HEK293 (cell line): Measurements from ENCODE around the gene AXIN1.

Experiments used
- CTCF ChIA-PET: fragments of 350-600 bp; formaldehyde crosslinking; extraction: SDS; loops from one replicate; lab custom pipeline; 2021; ENCODE audit warnings: antibody characterized with exemption; lab: Yijun Ruan, JAX
- POLR2A ChIA-PET: fragments of 300-600 bp; formaldehyde crosslinking; extraction: SDS; loops from one replicate; lab custom pipeline; 2020; ENCODE audit warnings: antibody characterized with exemption, inconsistent platforms; lab: Yijun Ruan, JAX
- H3K27ac ChIP-seq: fragments of 200-500 bp; sonication (Bioruptor generic); 2 replicates; pipeline ENCODE4 v1.5.1; 2014; ENCODE audit warnings: low read depth, low read length, control low read depth, inconsistent platforms; ENCODE audit errors: extremely low read depth
- H3K36me3 ChIP-seq, 2 experiments: fragments of 200-500 bp in 1 of 2; sonication (Bioruptor generic) in 1 of 2; 1 replicate in 1 of 2; 2 replicates in 1 of 2; pipeline ENCODE4 v1.5.1; 2014 to 2017; ENCODE audit warnings: inconsistent platforms in 2 of 2, low read length in 2 of 2; ENCODE audit not compliant: control insufficient read depth in 2 of 2, insufficient read depth in 1 of 2
- H3K4me1 ChIP-seq: fragments of 200-500 bp; sonication (Bioruptor generic); 2 replicates; pipeline ENCODE4 v1.5.1; 2014; ENCODE audit warnings: mild to moderate bottlenecking, low read length, inconsistent platforms; ENCODE audit not compliant: control insufficient read depth, insufficient read depth
- H3K4me3 ChIP-seq: 2 replicates; pipeline ENCODE4 v1.5.1; 2011; ENCODE audit warnings: low read depth, mild to moderate bottlenecking, control low read depth, low read length, moderate library complexity
- H3K9me3 ChIP-seq: fragments of 200-500 bp; sonication (Bioruptor generic); 2 replicates; pipeline ENCODE4 v1.5.1; 2014; ENCODE audit warnings: low read depth, low read length, inconsistent platforms; ENCODE audit not compliant: control insufficient read depth, insufficient read depth
- KLF10 ChIP-seq: fragments of 450-650 bp; IDR thresholded peaks from 2 replicates; pipeline ENCODE4 v1.5.1; 2018; ENCODE audit warnings: missing biosample characterization, mild to moderate bottlenecking, missing genetic modification characterization
- MZF1 ChIP-seq: fragments of 450-650 bp; formaldehyde crosslinking; IDR thresholded peaks from 2 replicates; pipeline ENCODE4 v1.5.1; 2017; ENCODE audit warnings: missing biosample characterization, missing genetic modification characterization, borderline replicate concordance
- PRDM1 ChIP-seq: fragments of 450-650 bp; formaldehyde crosslinking; IDR thresholded peaks from 2 replicates; pipeline ENCODE4; 2016; ENCODE audit warnings: missing biosample characterization, missing genetic modification characterization
- SALL2 ChIP-seq: fragments of 450-650 bp; formaldehyde crosslinking; IDR thresholded peaks from 2 replicates; pipeline ENCODE4 v1.5.0; 2017; ENCODE audit warnings: missing biosample characterization, mild to moderate bottlenecking, missing genetic modification characterization, borderline replicate concordance
- SCRT2 ChIP-seq: fragments of 450-650 bp; formaldehyde crosslinking; IDR thresholded peaks from 2 replicates; pipeline ENCODE4 v1.5.1; 2016; ENCODE audit warnings: missing biosample characterization, missing genetic modification characterization
- SETDB1 ChIP-seq: IDR thresholded peaks from one replicate; pipeline ENCODE4 v1.6.1; 2017; ENCODE audit warnings: mild to moderate bottlenecking, low read length, moderate library complexity, mixed read lengths; ENCODE audit not compliant: insufficient read length
- YY2 ChIP-seq: fragments of 450-650 bp; formaldehyde crosslinking; IDR thresholded peaks from 2 replicates; pipeline ENCODE4 v1.5.1; 2016; ENCODE audit warnings: missing biosample characterization, missing genetic modification characterization
- ZEB2 ChIP-seq: fragments of 450-650 bp; formaldehyde crosslinking; IDR thresholded peaks from 2 replicates; pipeline ENCODE4 v1.5.1; 2016; ENCODE audit warnings: missing biosample characterization, missing genetic modification characterization
- ZNF121 ChIP-seq: fragments of 450-650 bp; formaldehyde crosslinking; IDR thresholded peaks from 2 replicates; pipeline ENCODE4 v1.5.1; 2016; ENCODE audit warnings: missing biosample characterization, missing genetic modification characterization
- ZNF2 ChIP-seq: fragments of 450-650 bp; formaldehyde crosslinking; IDR thresholded peaks from 2 replicates; pipeline ENCODE4 v1.5.1; 2016; ENCODE audit warnings: missing biosample characterization, missing genetic modification characterization
- ZNF211 ChIP-seq: fragments of 450-650 bp; formaldehyde crosslinking; IDR thresholded peaks from 2 replicates; pipeline ENCODE4 v1.5.1; 2016; ENCODE audit warnings: low read depth, missing biosample characterization, missing genetic modification characterization
- ZNF324 ChIP-seq: fragments of 450-650 bp; formaldehyde crosslinking; IDR thresholded peaks from 2 replicates; pipeline ENCODE4 v1.5.1; 2016; ENCODE audit warnings: missing biosample characterization, missing genetic modification characterization
- ZNF335 ChIP-seq: fragments of 450-650 bp; formaldehyde crosslinking; conservative IDR thresholded peaks from 2 replicates; pipeline ENCODE4 v1.5.1; 2016; ENCODE audit warnings: missing biosample characterization, missing genetic modification characterization
- ZNF37A ChIP-seq: fragments of 450-650 bp; IDR thresholded peaks from 2 replicates; pipeline ENCODE4 v1.5.1; 2018; ENCODE audit warnings: missing biosample characterization, missing genetic modification characterization
- ZNF391 ChIP-seq: fragments of 450-650 bp; formaldehyde crosslinking; IDR thresholded peaks from 2 replicates; pipeline ENCODE4 v1.5.1; 2016; ENCODE audit warnings: low read depth, missing biosample characterization, missing genetic modification characterization, borderline replicate concordance
- ZNF404 ChIP-seq: fragments of 450-650 bp; formaldehyde crosslinking; IDR thresholded peaks from 2 replicates; pipeline ENCODE4 v1.5.1; 2017; ENCODE audit warnings: missing biosample characterization, missing genetic modification characterization
- ZNF514 ChIP-seq: fragments of 450-650 bp; formaldehyde crosslinking; IDR thresholded peaks from 2 replicates; pipeline ENCODE4 v1.5.1; 2016; ENCODE audit warnings: missing biosample characterization, missing genetic modification characterization
- ZNF558 ChIP-seq: fragments of 450-650 bp; formaldehyde crosslinking; IDR thresholded peaks from 2 replicates; pipeline ENCODE4 v1.5.1; 2016; ENCODE audit warnings: missing biosample characterization, missing genetic modification characterization
- ZNF560 ChIP-seq: fragments of 450-650 bp; formaldehyde crosslinking; IDR thresholded peaks from 2 replicates; pipeline ENCODE4 v1.5.1; 2017; ENCODE audit warnings: missing biosample characterization, missing genetic modification characterization, borderline replicate concordance
- ZNF585B ChIP-seq: fragments of 450-650 bp; formaldehyde crosslinking; IDR thresholded peaks from 2 replicates; pipeline ENCODE4 v1.5.1; 2016; ENCODE audit warnings: missing biosample characterization, missing genetic modification characterization
- ZNF600 ChIP-seq: fragments of 450-650 bp; formaldehyde crosslinking; IDR thresholded peaks from 2 replicates; pipeline ENCODE4 v1.5.1; 2016; ENCODE audit warnings: missing biosample characterization, missing genetic modification characterization
- ZNF610 ChIP-seq: fragments of 450-650 bp; formaldehyde crosslinking; IDR thresholded peaks from 2 replicates; pipeline ENCODE4 v1.5.1; 2016; ENCODE audit warnings: missing biosample characterization, missing genetic modification characterization, borderline replicate concordance
- ZNF629 ChIP-seq: fragments of 450-650 bp; formaldehyde crosslinking; IDR thresholded peaks from 2 replicates; pipeline ENCODE4 v1.5.1; 2017; ENCODE audit warnings: missing biosample characterization, missing genetic modification characterization
- ZNF76 ChIP-seq: fragments of 450-650 bp; formaldehyde crosslinking; IDR thresholded peaks from 2 replicates; pipeline ENCODE4; 2016; ENCODE audit warnings: low read depth, missing biosample characterization, missing genetic modification characterization, borderline replicate concordance
- ZSCAN30 ChIP-seq: fragments of 450-650 bp; IDR thresholded peaks from 2 replicates; pipeline ENCODE4 v1.5.1; 2018; ENCODE audit warnings: missing biosample characterization, mild to moderate bottlenecking, missing genetic modification characterization, moderate library complexity
- TF ChIP-seq, protein P1 (sequence below): fragments of 450-650 bp; formaldehyde crosslinking; IDR thresholded peaks from 2 replicates; pipeline ENCODE4 v1.5.1; 2016; ENCODE audit warnings: missing biosample characterization, missing genetic modification characterization
- TF ChIP-seq, protein P2 (sequence below): fragments of 450-650 bp; formaldehyde crosslinking; IDR thresholded peaks from 2 replicates; pipeline ENCODE4 v1.5.1; 2016; ENCODE audit warnings: missing biosample characterization, missing genetic modification characterization
- TF ChIP-seq, protein P3 (sequence below): fragments of 450-650 bp; formaldehyde crosslinking; IDR thresholded peaks from 2 replicates; pipeline ENCODE4 v1.5.1; 2016; ENCODE audit warnings: missing biosample characterization, missing genetic modification characterization
- TF ChIP-seq, protein P4 (sequence below): fragments of 450-650 bp; formaldehyde crosslinking; conservative IDR thresholded peaks from 2 replicates; pipeline ENCODE4 v1.5.1; 2016; ENCODE audit warnings: low read depth, missing biosample characterization, missing genetic modification characterization

AXIN1 gene

DNA sequence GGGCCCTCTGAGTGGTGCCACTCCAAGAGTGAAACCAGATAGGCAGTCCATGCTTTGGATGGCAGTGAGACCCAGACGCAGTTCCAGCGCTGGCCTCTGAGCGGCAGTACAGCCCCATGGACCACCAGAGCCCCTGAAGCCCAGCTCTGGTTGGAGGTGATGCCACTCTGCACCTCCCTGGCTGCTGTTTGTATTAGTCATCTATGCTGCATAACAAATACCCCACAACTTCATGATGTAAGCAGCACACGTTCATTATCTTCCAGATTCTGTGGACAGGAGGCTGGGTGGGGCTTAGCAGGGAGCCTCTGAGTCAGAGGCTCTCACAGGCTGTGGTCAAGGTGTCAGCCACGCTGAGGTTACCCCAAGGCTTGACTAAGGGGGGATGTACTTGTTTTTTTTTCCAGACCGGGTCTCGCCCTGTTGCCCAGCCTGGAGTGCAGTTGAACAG lies 39.4 kb upstream of the AXIN1 start:
- Histone ChIP-seq H3K36me3 (no peaks in the 10 kb centered on the region), H3K9me3 (no peaks in the 10 kb centered on the region), H3K4me3 (no peak overlapping the region), H3K4me1 (no peaks in the 10 kb centered on the region), H3K27ac (no peak overlapping the region)
- CTCF ChIA-PET = interaction anchor here (0.5 to 4.0 kb wide), 19 partner anchors 8 to 711 kb away, joined by 3 to 27 read pairs (median 3); no protein-coding TSS in a partner anchor
- POLR2A ChIA-PET = interaction anchor here (0.9 to 1.4 kb wide), 5 partner anchors 9 to 195 kb away, joined by 3 to 8 read pairs (median 4); partner anchors contain the start of gene DECR2
- peak; percentile 64 for TF ChIP-seq ZNF629 (tag by site-specific recombination)
- TF ChIP-seq ZNF335 = no peak
- peak; percentile 16; the same call in 1 of the 2 replicates for TF ChIP-seq ZNF76
- no peak for TF ChIP-seq SALL2
- 0 out of 2 replicates have a peak, but pooled peaks have one; percentile 22 for TF ChIP-seq ZNF2
- TF ChIP-seq YY2 (tag by site-specific recombination) = no peak
- peak; percentile 17; the same call in 1 of the 2 replicates for TF ChIP-seq KLF10 (tag by site-specific recombination)
- TF ChIP-seq ZNF610 (tag by site-specific recombination) = peak; percentile 28; the same call in 1 of the 2 replicates
- TF ChIP-seq ZSCAN30 = no peak; the same call in 1 of the 2 replicates
- TF ChIP-seq ZNF558 (tag by site-specific recombination) = 0 out of 2 replicates have a peak, but pooled peaks have one; percentile 23
- TF ChIP-seq SETDB1 = peak; percentile 90
- TF ChIP-seq, protein P1, sequence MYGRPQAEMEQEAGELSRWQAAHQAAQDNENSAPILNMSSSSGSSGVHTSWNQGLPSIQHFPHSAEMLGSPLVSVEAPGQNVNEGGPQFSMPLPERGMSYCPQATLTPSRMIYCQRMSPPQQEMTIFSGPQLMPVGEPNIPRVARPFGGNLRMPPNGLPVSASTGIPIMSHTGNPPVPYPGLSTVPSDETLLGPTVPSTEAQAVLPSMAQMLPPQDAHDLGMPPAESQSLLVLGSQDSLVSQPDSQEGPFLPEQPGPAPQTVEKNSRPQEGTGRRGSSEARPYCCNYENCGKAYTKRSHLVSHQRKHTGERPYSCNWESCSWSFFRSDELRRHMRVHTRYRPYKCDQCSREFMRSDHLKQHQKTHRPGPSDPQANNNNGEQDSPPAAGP (tag by site-specific recombination) = peak; percentile 82; the same call in 1 of the 2 replicates
- peak; percentile 16; the same call in 1 of the 2 replicates for TF ChIP-seq ZNF560 (tag by site-specific recombination)
- peak; percentile 76 for TF ChIP-seq ZNF600
- no peak for TF ChIP-seq MZF1 (tag by site-specific recombination)
- no peak for TF ChIP-seq ZNF585B (tag by site-specific recombination)
- TF ChIP-seq ZNF121 (tag by site-specific recombination) = no peak
- TF ChIP-seq ZNF514 (tag by site-specific recombination) = no peak
- no peak for TF ChIP-seq SCRT2
- peak; percentile 59; the same call in 1 of the 2 replicates for TF ChIP-seq ZEB2 (tag by site-specific recombination)
- TF ChIP-seq, protein P2, sequence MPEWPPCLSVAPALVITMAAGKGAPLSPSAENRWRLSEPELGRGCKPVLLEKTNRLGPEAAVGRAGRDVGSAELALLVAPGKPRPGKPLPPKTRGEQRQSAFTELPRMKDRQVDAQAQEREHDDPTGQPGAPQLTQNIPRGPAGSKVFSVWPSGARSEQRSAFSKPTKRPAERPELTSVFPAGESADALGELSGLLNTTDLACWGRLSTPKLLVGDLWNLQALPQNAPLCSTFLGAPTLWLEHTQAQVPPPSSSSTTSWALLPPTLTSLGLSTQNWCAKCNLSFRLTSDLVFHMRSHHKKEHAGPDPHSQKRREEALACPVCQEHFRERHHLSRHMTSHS = no peak
- no peak for TF ChIP-seq ZNF37A
- TF ChIP-seq, protein P3, sequence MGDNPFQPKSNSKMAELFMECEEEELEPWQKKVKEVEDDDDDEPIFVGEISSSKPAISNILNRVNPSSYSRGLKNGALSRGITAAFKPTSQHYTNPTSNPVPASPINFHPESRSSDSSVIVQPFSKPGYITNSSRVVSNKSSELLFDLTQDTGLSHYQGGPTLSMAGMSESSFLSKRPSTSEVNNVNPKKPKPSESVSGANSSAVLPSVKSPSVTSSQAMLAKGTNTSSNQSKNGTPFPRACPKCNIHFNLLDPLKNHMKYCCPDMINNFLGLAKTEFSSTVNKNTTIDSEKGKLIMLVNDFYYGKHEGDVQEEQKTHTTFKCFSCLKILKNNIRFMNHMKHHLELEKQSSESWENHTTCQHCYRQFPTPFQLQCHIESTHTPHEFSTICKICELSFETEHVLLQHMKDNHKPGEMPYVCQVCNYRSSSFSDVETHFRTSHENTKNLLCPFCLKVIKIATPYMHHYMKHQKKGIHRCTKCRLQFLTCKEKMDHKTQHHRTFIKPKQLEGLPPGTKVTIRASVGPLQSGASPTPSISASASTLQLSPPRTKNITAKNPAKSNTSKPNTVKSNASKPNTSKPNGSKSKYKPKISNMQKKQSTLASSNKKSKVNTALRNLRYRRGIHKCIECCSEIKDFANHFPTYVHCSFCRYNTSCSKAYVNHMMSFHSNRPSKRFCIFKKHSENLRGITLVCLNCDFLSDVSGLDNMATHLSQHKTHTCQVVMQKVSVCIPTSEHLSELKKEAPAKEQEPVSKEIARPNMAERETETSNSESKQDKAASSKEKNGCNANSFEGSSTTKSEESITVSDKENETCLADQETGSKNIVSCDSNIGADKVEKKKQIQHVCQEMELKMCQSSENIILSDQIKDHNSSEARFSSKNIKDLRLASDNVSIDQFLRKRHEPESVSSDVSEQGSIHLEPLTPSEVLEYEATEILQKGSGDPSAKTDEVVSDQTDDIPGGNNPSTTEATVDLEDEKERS (tag by site-specific recombination) = no peak; the same call in none of the 2 replicates
- no peak for TF ChIP-seq PRDM1 (tag by site-specific recombination)
- TF ChIP-seq ZNF324 (tag by site-specific recombination) = 0 out of 2 replicates have a peak, but pooled peaks have one; percentile 72
- 0 out of 2 replicates have a peak, but pooled peaks have one; percentile 19 for TF ChIP-seq ZNF391
- TF ChIP-seq ZNF404 (tag by site-specific recombination) = no peak
- TF ChIP-seq, protein P4, sequence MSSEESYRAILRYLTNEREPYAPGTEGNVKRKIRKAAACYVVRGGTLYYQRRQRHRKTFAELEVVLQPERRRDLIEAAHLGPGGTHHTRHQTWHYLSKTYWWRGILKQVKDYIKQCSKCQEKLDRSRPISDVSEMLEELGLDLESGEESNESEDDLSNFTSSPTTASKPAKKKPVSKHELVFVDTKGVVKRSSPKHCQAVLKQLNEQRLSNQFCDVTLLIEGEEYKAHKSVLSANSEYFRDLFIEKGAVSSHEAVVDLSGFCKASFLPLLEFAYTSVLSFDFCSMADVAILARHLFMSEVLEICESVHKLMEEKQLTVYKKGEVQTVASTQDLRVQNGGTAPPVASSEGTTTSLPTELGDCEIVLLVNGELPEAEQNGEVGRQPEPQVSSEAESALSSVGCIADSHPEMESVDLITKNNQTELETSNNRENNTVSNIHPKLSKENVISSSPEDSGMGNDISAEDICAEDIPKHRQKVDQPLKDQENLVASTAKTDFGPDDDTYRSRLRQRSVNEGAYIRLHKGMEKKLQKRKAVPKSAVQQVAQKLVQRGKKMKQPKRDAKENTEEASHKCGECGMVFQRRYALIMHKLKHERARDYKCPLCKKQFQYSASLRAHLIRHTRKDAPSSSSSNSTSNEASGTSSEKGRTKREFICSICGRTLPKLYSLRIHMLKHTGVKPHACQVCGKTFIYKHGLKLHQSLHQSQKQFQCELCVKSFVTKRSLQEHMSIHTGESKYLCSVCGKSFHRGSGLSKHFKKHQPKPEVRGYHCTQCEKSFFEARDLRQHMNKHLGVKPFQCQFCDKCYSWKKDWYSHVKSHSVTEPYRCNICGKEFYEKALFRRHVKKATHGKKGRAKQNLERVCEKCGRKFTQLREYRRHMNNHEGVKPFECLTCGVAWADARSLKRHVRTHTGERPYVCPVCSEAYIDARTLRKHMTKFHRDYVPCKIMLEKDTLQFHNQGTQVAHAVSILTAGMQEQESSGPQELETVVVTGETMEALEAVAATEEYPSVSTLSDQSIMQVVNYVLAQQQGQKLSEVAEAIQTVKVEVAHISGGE = no peak
- no peak for TF ChIP-seq ZNF211 (tag by site-specific recombination)
